A549 (cell line): ENCODE measurements around the gene TCAF1. TPM values are rescaled to one million over a fixed set of nuclear protein-coding genes. Genes with fewer than 3 reads are reported as not detected.

ENCODE experiments used
- ATAC-seq, 2 experiments: fragments of 200-7000 bp in 1 of 2; fragments of >200 bp in 1 of 2; cut with Nextera tagmentation in 1 of 2; cut with Tn5 transposase in 1 of 2; 3 replicates each; pipeline versions ENCODE4 v1.8.0 to v1.9.1; 2018 to 2020; ENCODE audit warnings: mild to moderate bottlenecking in 1 of 2, moderate library complexity in 1 of 2
- CTCF ChIA-PET: fragments of 300-600 bp; sonication (Branson Sonifier 250); formaldehyde crosslinking; extraction: SDS; loops from one replicate; lab custom pipeline; 2021; ENCODE audit warnings: antibody characterized with exemption, inconsistent platforms; lab: Yijun Ruan, JAX
- POLR2A ChIA-PET: fragments of 350-600 bp; formaldehyde crosslinking; extraction: SDS; loops from one replicate; lab custom pipeline; 2021; ENCODE audit warnings: antibody characterized with exemption, inconsistent platforms; lab: Yijun Ruan, JAX
- DNase-seq, 2 experiments: peaks; one replicate each; pipeline versions ENCODE4 v3.0.0 to v3.0.0-alpha.2; 2011 to 2016; ENCODE audit warnings: low read depth in 1 of 2, low spot score in 1 of 2
- FAIRE-seq: peaks from 2 replicates; lab custom pipeline; 2011; peaks lifted over from hg19 to GRCh38; lab: Jason Lieb, UNC
- H3K27ac ChIP-seq, 2 experiments: fragments of >200 bp; sonication (Bioruptor Twin); formaldehyde crosslinking; 3 replicates each; pipeline ENCODE4 v1.5.1; 2016 to 2017
- H3K4me1 ChIP-seq: fragments of >200 bp; sonication (Bioruptor Twin); formaldehyde crosslinking; 3 replicates; pipeline ENCODE4 v1.6.1; 2016
- H3K4me2 ChIP-seq: fragments of >200 bp; sonication (Bioruptor Twin); formaldehyde crosslinking; 3 replicates; pipeline ENCODE4 v1.6.1; 2016
- H3K4me3 ChIP-seq: fragments of >200 bp; sonication (Bioruptor Twin); formaldehyde crosslinking; 3 replicates; pipeline ENCODE4 v1.5.1; 2016
- H3K9me3 ChIP-seq: fragments of >200 bp; sonication (Bioruptor Twin); formaldehyde crosslinking; 3 replicates; pipeline ENCODE4 v1.6.1; 2016
- ATOH8 ChIP-seq: fragments of 250-450 bp; sonication (Bioruptor Pico); IDR thresholded peaks from 2 replicates; pipeline ENCODE4 v1.5.0; 2020; ENCODE audit warnings: low read depth, mild to moderate bottlenecking, moderate library complexity
- CBX8 ChIP-seq: fragments of 200-600 bp; sonication (generic); IDR thresholded peaks from 2 replicates; pipeline ENCODE4 v1.6.1; 2016
- CHD2 ChIP-seq: fragments of 150-350 bp; IDR thresholded peaks from 2 replicates; pipeline ENCODE4 v1.6.1; 2014; ENCODE audit warnings: low read length; ENCODE audit not compliant: partially characterized antibody
- CTCF ChIP-seq: fragments of >200 bp; sonication (Bioruptor Twin); formaldehyde crosslinking; IDR thresholded peaks from 3 replicates; pipeline ENCODE4 v1.5.1; 2016
- ELK1 ChIP-seq: fragments of 150-350 bp; IDR thresholded peaks from 2 replicates; pipeline ENCODE4 v1.6.1; 2014; ENCODE audit warnings: low read depth, mild to moderate bottlenecking, low read length
- FOXS1 ChIP-seq: fragments of 250-450 bp; sonication (Bioruptor Pico); IDR thresholded peaks from 2 replicates; pipeline ENCODE4 v1.5.0; 2020; ENCODE audit warnings: mild to moderate bottlenecking, moderate library complexity
- GATA3 ChIP-seq: IDR thresholded peaks from 2 replicates; pipeline ENCODE4 v1.6.1; 2012; ENCODE audit warnings: borderline replicate concordance
- HDAC2 ChIP-seq: fragments of 200-600 bp; sonication (generic); IDR thresholded peaks from 2 replicates; pipeline ENCODE4 v1.6.1; 2016
- HMGXB4 ChIP-seq: fragments of 250-450 bp; sonication (Bioruptor Pico); IDR thresholded peaks from 2 replicates; pipeline ENCODE4 v1.5.0; 2021; ENCODE audit warnings: mild to moderate bottlenecking, moderate library complexity, borderline replicate concordance
- HOXB5 ChIP-seq: fragments of 250-450 bp; sonication (Bioruptor Pico); IDR thresholded peaks from 2 replicates; pipeline ENCODE4 v1.5.0; 2020; ENCODE audit warnings: mild to moderate bottlenecking, moderate library complexity
- JUNB ChIP-seq: fragments of >200 bp; sonication (Bioruptor Twin); formaldehyde crosslinking; IDR thresholded peaks from 2 replicates; pipeline ENCODE4 v1.6.1; 2016
- KDM1A ChIP-seq: fragments of 200-600 bp; sonication (generic); IDR thresholded peaks from 2 replicates; pipeline ENCODE4 v1.6.1; 2016; ENCODE audit warnings: low read depth, mild to moderate bottlenecking
- KDM5A ChIP-seq: fragments of 200-600 bp; sonication (generic); IDR thresholded peaks from 2 replicates; pipeline ENCODE4 v1.6.1; 2016; ENCODE audit warnings: antibody characterized with exemption, mild to moderate bottlenecking
- MAFK ChIP-seq: fragments of 450-650 bp; IDR thresholded peaks from 2 replicates; pipeline ENCODE4 v1.6.1; 2014; ENCODE audit not compliant: partially characterized antibody
- MYC ChIP-seq: IDR thresholded peaks from 2 replicates; pipeline ENCODE4 v1.6.1; 2012; ENCODE audit warnings: mild to moderate bottlenecking, inconsistent platforms, low read length, improper control_type of control experiment, borderline replicate concordance
- NR3C1 ChIP-seq: fragments of >200 bp; sonication (Bioruptor Twin); formaldehyde crosslinking; IDR thresholded peaks from 3 replicates; pipeline ENCODE4 v1.6.1; 2017
- RAD21 ChIP-seq, 2 experiments: fragments of >200 bp in 1 of 2; sonication (Bioruptor Twin) in 1 of 2; formaldehyde crosslinking in 1 of 2; IDR thresholded peaks in 1 of 2; conservative IDR thresholded peaks in 1 of 2; 2 replicates in 1 of 2; 3 replicates in 1 of 2; pipeline ENCODE4 v1.6.1; 2012 to 2018; ENCODE audit warnings: inconsistent platforms in 1 of 2
- REST ChIP-seq: fragments of 200-600 bp; sonication (generic); IDR thresholded peaks from 2 replicates; pipeline ENCODE4 v1.6.1; 2016; ENCODE audit warnings: antibody characterized with exemption, mild to moderate bottlenecking, moderate library complexity
- RNF2 ChIP-seq: fragments of 200-600 bp; sonication (generic); IDR thresholded peaks from 2 replicates; pipeline ENCODE4 v1.6.1; 2016; ENCODE audit warnings: low read depth, mild to moderate bottlenecking, antibody characterized with exemption, moderate library complexity, borderline replicate concordance
- ZC3H11A ChIP-seq: fragments of 450-650 bp; IDR thresholded peaks from 2 replicates; pipeline ENCODE4 v1.6.1; 2014; ENCODE audit warnings: antibody characterized with exemption, mild to moderate bottlenecking
- ZSCAN20 ChIP-seq: fragments of 250-450 bp; sonication (Bioruptor Pico); IDR thresholded peaks from 2 replicates; pipeline ENCODE4 v1.8.0; 2022; ENCODE audit warnings: mild to moderate bottlenecking, moderate library complexity
- WGBS: methylation state at CpG from one replicate; pipeline ENCODE4 v1.1.6; 2017; ENCODE audit errors: missing lambda C conversion rate; 5-methylcytosine and 5-hydroxymethylcytosine counted together
- polyA plus RNA-seq, 4 experiments: library from polyadenylated mRNA; depleted of rRNA in 3 of 4; stranded (reverse); fragments of >200 nt; fragmentation: RNase III in 1 of 4; extraction: RNeasy Plus Mini Kit Qiagen cat#74134 plus additional on column Dnase treatment in 1 of 4; gene quantifications; 2 replicates in 3 of 4; 3 replicates in 1 of 4; pipeline ENCODE4 v1.2.3, GENCODE V29; 2011 to 2017

TCAF1 gene
- polyA plus RNA-seq, 2 of the 4 experiments (the other 2 are of a cell fraction) = 26.4 to 32.7 TPM

GRCh38 chr7:143901332-143901667, 676 bp downstream of the TCAF1 start (continued):
- TF ChIP-seq ATOH8 (CRISPR knock-in tag) (no peak), HMGXB4 (CRISPR knock-in tag) (no peak), HOXB5 (no peak), ZC3H11A (no peak)

GRCh38 chr7:143900230-143900766, 1.7 kb downstream of the TCAF1 start:
- ChIA-PET CTCF (interaction anchor here (1.2 to 1.9 kb wide), 6 partner anchors 9 to 228 kb away, joined by 3 to 7 read pairs (median 4); no protein-coding TSS in a partner anchor), POLR2A (no interaction called here)
- no peak for ATAC-seq
- Histone ChIP-seq H3K9me3 (no peaks in the 10 kb centered on the region), H3K27ac (peak overlapping the region in 1 of 2 experiments; percentile 27; a peak in 2 of 6 replicates), H3K4me2 (peak overlapping the region; percentile 92), H3K4me1 (peaks cover 21% of the 10 kb centered on the region), H3K4me3 (peak overlapping the region; percentile 88; the same call in 2 of the 3 replicates)
- WGBS = 81% methylated on average over 5 of the region's 5 CpGs
- FAIRE-seq = no peak
- no peak for TF ChIP-seq ELK1
- TF ChIP-seq RNF2 = no peak
- no peak for TF ChIP-seq ATOH8 (CRISPR knock-in tag)
- TF ChIP-seq REST = no peak
- no peak for TF ChIP-seq KDM1A
- TF ChIP-seq CTCF = no peak
- no peak for DNase-seq

GRCh38 chr7:143898810-143899209, 3.2 kb downstream of the TCAF1 start:
- Histone ChIP-seq H3K4me2 (peak overlapping the region; percentile 92; the same call in 2 of the 3 replicates), H3K4me3 (no peak overlapping the region)
- ATAC-seq = no peak

More at GRCh38 chr7:143898810-143899209, 3.2 kb downstream of the TCAF1 start:
- FAIRE-seq = no peak
- H3K9me3 ChIP-seq = no peaks in the 10 kb centered on the region
- CTCF ChIA-PET = interaction anchor here (1.7 kb wide), 1 partner anchor 229 kb away, joined by 3 read pairs; no protein-coding TSS in a partner anchor
- H3K27ac ChIP-seq = no peak overlapping the region
- no peak for TF ChIP-seq MAFK
- no peak for TF ChIP-seq CHD2
- no peak for TF ChIP-seq JUNB
- no peak for TF ChIP-seq FOXS1 (CRISPR knock-in tag)
- no peak for TF ChIP-seq NR3C1
- TF ChIP-seq HDAC2 = no peak
- TF ChIP-seq ATOH8 (CRISPR knock-in tag) = no peak
- TF ChIP-seq MYC = no peak
- TF ChIP-seq RAD21 (conservative IDR thresholded peaks at IDR 0.05 in 1 of 2, IDR thresholded peaks at IDR 0.05 in 1 of 2) = no peak
- TF ChIP-seq CBX8 = no peak
- TF ChIP-seq KDM5A = no peak
- TF ChIP-seq ZSCAN20 (CRISPR knock-in tag) = no peak
- TF ChIP-seq GATA3 = no peak
- peaks cover 21% of the 10 kb centered on the region for H3K4me1 ChIP-seq
- no peak for DNase-seq
- POLR2A ChIA-PET = no interaction called here
- WGBS = 97% methylated on average over 1 of the region's 1 CpG
